Lower leg skin (tissue), 4 donors: ENCODE measurements around the gene SORCS2. TPM values are rescaled to one million over a fixed set of nuclear protein-coding genes. Genes with fewer than 3 reads are reported as not detected.

Experiments
- DNase-seq, 2 donors: peaks; one replicate each; pipeline ENCODE4 v3.0.0-alpha.2; 2019; ENCODE audit warnings: low spot score in 2 of 2
- H3K4me3 ChIP-seq: fragments of 200-600 bp; sonication (generic); 2 replicates; pipeline ENCODE4 v1.5.1; 2017; ENCODE audit warnings: mild to moderate bottlenecking, low read depth; ENCODE audit not compliant: poor library complexity, severe bottlenecking
- CTCF ChIP-seq, 3 donors: fragments of 450-650 bp; IDR thresholded peaks; one replicate each; pipeline ENCODE4 v1.5.1; 2016; ENCODE audit warnings: antibody characterized with exemption in 3 of 3, mild to moderate bottlenecking in 3 of 3, moderate library complexity in 2 of 3
- POLR2A ChIP-seq, 2 donors: fragments of 450-650 bp; IDR thresholded peaks; one replicate each; pipeline ENCODE4 v1.6.1; 2016 to 2017; ENCODE audit warnings: antibody characterized with exemption in 2 of 2, mild to moderate bottlenecking in 1 of 2, moderate library complexity in 1 of 2
- WGBS, 2 donors: methylation state at CpG; one replicate each; pipeline ENCODE4 v1.1.5; 2018; 5-methylcytosine and 5-hydroxymethylcytosine counted together
- intact Hi-C: fragments of 100-400 bp; cut with DNase I; formaldehyde crosslinking; loops from one replicate; pipeline ENCODE4 v1.15.0; 2023; ENCODE audit warnings: low total_unique reads
- total RNA-seq, 4 donors: library from RNA; depleted of rRNA; stranded (reverse); fragments of >200 nt; gene quantifications; one replicate each; pipeline ENCODE4 v1.1.0, GENCODE V29; 2016

Gene SORCS2
- total RNA-seq, 4 donors from 2014 or later, result 1.1 to 6.4 (median 1.5) TPM

- intact Hi-C loops, result no loop called here
- DNase-seq, result no peak
- H3K4me3 ChIP-seq, result no peak overlapping the region
- WGBS, 2 donors, result 84 to 89% methylated on average over 15 to 18 of the region's 18 CpGs
- TF ChIP-seq CTCF (IDR thresholded peaks at IDR 0.05) (no peak), POLR2A (IDR thresholded peaks at IDR 0.05) (no peak)
Observed at GRCh38 chr4:7348946-7349900, 156.9 kb downstream of the SORCS2 start.

- TF ChIP-seq CTCF (IDR thresholded peaks at IDR 0.05) (no peak), POLR2A (IDR thresholded peaks at IDR 0.05) (no peak)
- WGBS, 2 donors, result 82 to 85% methylated on average over 6 of the region's 6 CpGs
- no peak for DNase-seq
- no peak overlapping the region for H3K4me3 ChIP-seq
- intact Hi-C loops, result no loop called here
Observed at GRCh38 chr4:7350396-7350795, 158.1 kb downstream of the SORCS2 start.

GRCh38 chr4:7351014-7351413 is 158.7 kb downstream of the SORCS2 start:
- whole genome bisulfite sequencing, 2 donors, result 79 to 80% methylated on average over 12 of the region's 12 CpGs
- intact Hi-C loops, result no loop called here
- no peak for DNase-seq
- TF ChIP-seq CTCF (IDR thresholded peaks at IDR 0.05), result no peak
- TF ChIP-seq POLR2A (IDR thresholded peaks at IDR 0.05), result no peak
- no peak overlapping the region for H3K4me3 ChIP-seq

GRCh38 chr4:7352486-7352885 is 160.1 kb downstream of the SORCS2 start:
- TF ChIP-seq POLR2A (IDR thresholded peaks at IDR 0.05), result no peak
- TF ChIP-seq CTCF (IDR thresholded peaks at IDR 0.05), result no peak
- 71 to 81% methylated on average over 5 to 6 of the region's 6 CpGs for WGBS, 2 donors
- DNase-seq, result no peak
- intact Hi-C loops, result no loop called here
- no peak overlapping the region for H3K4me3 ChIP-seq

GRCh38 chr4:7353046-7353790 is 160.9 kb downstream of the SORCS2 start:
- TF ChIP-seq POLR2A (IDR thresholded peaks at IDR 0.05) (no peak), CTCF (IDR thresholded peaks at IDR 0.05) (no peak)
- intact Hi-C loops, result no loop called here
- no peak for DNase-seq
- H3K4me3 ChIP-seq, result no peak overlapping the region
- 84 to 88% methylated on average over 6 to 7 of the region's 7 CpGs for WGBS, 2 donors
